ENCODE measurements around the gene PRPF18.

DNA sequence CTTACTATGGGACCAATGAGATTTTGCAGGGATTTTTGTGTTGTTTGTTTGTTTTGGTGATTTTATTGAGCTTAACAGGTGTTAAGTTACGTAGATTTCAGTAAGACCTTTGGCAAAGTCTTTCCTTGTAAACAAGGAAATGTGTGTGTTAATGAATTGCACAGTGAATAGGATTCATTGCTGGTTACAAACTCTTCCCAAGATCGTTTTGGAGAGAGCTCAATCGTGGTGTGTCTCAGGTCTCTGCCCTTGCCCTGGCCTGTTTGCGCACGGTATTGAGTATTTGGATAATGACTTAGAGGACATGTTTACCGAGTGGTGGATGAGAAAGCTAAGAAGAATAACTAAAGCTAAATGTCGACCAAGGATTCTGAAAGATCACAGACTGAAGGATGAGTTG is 41.9 kb downstream of the PRPF18 start:
- no peak for TF ChIP-seq EZH2 (IDR thresholded peaks at IDR 0.05; ENCODE audit: low read depth)
- TF ChIP-seq, protein P1, sequence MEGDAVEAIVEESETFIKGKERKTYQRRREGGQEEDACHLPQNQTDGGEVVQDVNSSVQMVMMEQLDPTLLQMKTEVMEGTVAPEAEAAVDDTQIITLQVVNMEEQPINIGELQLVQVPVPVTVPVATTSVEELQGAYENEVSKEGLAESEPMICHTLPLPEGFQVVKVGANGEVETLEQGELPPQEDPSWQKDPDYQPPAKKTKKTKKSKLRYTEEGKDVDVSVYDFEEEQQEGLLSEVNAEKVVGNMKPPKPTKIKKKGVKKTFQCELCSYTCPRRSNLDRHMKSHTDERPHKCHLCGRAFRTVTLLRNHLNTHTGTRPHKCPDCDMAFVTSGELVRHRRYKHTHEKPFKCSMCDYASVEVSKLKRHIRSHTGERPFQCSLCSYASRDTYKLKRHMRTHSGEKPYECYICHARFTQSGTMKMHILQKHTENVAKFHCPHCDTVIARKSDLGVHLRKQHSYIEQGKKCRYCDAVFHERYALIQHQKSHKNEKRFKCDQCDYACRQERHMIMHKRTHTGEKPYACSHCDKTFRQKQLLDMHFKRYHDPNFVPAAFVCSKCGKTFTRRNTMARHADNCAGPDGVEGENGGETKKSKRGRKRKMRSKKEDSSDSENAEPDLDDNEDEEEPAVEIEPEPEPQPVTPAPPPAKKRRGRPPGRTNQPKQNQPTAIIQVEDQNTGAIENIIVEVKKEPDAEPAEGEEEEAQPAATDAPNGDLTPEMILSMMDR (conservative IDR thresholded peaks at IDR 0.05): no peak

All from PC-9 (cell line).